ENCODE measurements around the gene RELT.

GRCh38 chr11:73340164-73340563 lies 36.0 kb upstream of the RELT start:
- TF ChIP-seq POLR2A (IDR thresholded peaks at IDR 0.05) (no peak), EP300 (IDR thresholded peaks at IDR 0.05) (no peak)

All from tibial nerve (tissue), 3 donors.